22Rv1 (cell line): ENCODE results near the gene KCNJ14.

Source experiments
- H3K27ac ChIP-seq: fragments of 450-650 bp; 2 replicates; pipeline ENCODE4 v1.5.1; 2017
- ZFX ChIP-seq: fragments of 450-650 bp; IDR thresholded peaks from 2 replicates; pipeline ENCODE4 v1.6.1; 2017; ENCODE audit warnings: antibody characterized with exemption, borderline replicate concordance
- TF ChIP-seq, protein P1 (sequence below): fragments of 450-650 bp; IDR thresholded peaks from 2 replicates; pipeline ENCODE4 v1.5.1; 2017; ENCODE audit warnings: mild to moderate bottlenecking

The KCNJ14 gene

DNA sequence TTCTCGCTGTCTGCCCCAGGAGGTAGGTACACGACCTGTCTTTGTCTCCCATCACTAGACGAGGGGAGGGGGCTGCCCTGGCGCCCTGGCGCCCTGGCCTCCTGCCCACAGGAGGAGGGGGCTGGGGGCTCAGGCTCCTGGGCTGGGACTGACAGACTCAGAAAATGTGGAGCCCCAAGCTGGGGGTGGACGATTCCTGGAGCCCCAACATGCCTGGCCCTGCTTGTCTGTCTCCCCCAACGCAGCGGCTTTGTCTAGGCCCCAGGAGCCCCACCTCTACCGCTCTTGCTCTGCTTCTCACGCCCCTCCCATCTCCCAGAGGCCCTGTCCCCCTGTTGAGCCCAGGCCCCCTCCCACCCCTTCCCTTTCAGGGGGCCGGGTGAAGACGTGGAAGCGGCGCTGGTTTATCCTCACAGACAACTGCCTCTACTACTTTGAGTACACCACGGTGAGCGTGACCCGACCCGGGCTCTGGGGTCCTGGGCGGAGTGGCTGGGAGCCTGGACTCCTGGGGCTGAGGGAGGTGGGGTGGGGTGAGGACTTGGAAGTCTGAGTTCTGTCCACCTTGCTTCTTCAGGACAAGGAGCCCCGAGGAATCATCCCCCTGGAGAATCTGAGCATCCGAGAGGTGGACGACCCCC, 22.4 kb downstream of the KCNJ14 start:
- TF ChIP-seq, protein P1, sequence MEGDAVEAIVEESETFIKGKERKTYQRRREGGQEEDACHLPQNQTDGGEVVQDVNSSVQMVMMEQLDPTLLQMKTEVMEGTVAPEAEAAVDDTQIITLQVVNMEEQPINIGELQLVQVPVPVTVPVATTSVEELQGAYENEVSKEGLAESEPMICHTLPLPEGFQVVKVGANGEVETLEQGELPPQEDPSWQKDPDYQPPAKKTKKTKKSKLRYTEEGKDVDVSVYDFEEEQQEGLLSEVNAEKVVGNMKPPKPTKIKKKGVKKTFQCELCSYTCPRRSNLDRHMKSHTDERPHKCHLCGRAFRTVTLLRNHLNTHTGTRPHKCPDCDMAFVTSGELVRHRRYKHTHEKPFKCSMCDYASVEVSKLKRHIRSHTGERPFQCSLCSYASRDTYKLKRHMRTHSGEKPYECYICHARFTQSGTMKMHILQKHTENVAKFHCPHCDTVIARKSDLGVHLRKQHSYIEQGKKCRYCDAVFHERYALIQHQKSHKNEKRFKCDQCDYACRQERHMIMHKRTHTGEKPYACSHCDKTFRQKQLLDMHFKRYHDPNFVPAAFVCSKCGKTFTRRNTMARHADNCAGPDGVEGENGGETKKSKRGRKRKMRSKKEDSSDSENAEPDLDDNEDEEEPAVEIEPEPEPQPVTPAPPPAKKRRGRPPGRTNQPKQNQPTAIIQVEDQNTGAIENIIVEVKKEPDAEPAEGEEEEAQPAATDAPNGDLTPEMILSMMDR, result no peak
- TF ChIP-seq ZFX, result no peak
- H3K27ac ChIP-seq, result no peak overlapping the region

DNA sequence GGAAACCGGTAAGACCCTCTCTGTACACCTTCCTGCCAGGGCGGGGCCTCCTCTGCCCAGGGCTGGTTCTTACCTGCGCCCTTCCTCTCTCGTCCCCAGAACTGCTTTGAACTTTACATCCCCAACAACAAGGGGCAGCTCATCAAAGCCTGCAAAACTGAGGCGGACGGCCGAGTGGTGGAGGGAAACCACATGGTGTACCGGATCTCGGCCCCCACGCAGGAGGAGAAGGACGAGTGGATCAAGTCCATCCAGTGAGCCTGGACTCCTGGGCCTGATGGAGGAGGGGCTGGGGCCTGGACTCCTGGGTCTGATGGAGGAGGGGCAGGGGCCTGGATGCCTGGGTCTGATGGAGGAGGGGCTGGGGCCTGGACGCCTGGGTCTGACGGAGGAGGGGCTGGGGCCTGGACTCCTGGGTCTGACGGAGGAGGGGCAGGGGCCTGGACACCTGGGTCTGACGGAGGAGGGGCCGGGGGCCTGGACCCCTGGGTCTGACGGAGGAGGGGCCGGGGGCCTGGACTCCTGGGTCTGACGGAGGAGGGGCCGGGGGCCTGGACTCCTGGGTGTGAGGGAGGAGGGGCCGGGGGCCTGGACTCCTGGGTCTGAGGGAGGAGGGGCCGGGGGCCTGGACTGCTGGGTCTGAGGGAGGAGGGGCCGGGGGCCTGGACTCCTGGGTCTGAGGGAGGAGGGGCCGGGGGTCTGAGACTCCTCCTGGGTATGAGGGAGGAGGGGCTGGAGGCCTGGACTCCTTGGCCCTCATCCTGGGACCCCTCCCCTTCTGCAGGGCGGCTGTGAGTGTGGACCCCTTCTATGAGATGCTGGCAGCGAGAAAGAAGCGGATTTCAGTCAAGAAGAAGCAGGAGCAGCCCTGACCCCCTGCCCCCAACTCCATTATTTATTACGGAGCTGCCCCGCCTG, 23.2 kb downstream of the KCNJ14 start:
- H3K27ac ChIP-seq, result no peak overlapping the region
- TF ChIP-seq ZFX, result no peak
- TF ChIP-seq, protein P1, result no peak

DNA sequence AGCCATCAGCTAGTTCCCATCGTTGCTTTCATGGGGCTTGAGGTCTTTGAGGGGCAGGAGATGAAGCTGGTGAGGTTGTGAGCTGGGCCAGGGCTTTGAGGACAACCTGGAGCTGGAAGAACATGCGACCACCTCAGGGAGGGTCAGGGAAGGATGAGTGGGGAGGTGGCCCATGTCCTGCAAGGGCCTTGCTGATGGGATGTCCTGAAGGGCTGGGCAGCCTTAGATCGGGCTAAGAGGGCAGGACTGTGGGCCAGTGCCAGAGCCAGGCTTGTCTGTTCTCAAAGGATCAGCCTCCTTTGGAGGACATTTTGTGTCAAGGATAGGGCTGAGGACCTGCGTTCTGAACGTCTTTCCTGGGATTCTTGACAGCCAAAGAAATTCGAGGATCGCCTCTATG, 24.3 kb downstream of the KCNJ14 start:
- TF ChIP-seq, protein P1, result no peak
- TF ChIP-seq ZFX, result no peak
- H3K27ac ChIP-seq, result peak overlapping the region; percentile 23

DNA sequence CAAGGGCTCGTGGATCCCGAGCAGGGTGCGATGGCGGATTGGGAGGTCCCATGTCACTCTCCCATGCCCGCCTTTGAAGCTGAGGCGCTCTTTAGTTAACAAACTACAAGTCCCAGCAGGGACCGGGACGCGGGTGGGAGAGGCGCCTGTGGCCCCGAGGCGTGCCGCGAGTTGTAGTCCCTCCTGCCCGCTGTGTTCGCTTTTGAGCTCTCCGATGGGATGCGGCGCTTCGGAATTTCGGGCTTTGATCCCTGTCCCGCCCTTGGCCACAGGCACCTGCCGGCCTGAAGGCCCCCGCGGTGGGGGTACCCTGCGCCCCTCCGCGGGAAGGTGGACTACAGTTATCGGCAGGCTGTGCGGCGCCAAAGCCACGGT, 24.8 kb downstream of the KCNJ14 start:
- TF ChIP-seq ZFX, result no peak
- peak overlapping the region; percentile 23 for H3K27ac ChIP-seq

DNA sequence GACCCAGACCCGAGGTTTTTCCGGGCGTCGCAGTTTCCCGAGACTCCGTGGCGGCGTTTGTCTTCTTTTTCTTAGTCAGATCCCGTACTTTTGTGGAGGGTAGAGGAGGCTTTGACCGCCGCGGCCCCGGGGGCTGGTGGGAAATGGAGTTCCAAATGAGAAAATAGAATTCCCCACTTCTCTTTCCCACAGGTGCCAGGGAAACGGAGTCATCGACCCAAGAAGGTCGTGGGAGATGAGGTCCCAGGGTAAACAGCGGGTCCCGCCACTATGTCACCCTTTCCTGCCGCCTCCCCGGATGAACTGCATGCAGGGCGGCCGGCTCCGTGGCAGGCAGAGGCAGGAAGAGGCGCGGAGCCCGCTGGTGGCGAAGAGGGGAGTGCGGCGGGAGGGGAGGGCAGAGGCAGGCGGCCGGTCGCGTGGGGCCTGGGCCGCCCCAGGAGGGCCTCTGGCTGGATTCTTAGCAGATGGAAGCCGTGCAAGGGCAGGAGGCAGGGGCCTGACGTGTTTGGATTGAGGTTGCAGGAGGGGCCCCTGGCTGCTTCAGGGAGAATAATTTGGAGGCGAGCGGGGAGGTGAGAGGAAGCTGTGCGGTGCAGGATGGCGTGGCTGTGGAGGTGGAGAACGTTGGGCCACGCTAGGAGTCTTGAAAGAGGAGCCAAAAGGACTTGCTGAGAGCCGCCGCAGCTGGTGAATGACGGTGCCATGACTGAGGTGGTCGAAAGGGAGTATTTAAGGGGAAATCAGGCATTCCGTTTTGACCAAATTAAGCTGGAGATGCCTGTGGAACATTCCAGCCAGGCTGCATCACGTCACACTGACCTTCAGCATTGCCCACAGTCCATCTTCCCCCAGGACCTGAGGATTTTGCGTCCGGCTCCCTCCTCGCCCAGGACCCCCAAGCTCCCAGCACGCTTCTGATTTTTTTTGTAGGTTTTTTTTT, 25.5 kb downstream of the KCNJ14 start:
- TF ChIP-seq, protein P1, result no peak
- TF ChIP-seq ZFX, result no peak
- H3K27ac ChIP-seq, result peak overlapping the region; percentile 77

DNA sequence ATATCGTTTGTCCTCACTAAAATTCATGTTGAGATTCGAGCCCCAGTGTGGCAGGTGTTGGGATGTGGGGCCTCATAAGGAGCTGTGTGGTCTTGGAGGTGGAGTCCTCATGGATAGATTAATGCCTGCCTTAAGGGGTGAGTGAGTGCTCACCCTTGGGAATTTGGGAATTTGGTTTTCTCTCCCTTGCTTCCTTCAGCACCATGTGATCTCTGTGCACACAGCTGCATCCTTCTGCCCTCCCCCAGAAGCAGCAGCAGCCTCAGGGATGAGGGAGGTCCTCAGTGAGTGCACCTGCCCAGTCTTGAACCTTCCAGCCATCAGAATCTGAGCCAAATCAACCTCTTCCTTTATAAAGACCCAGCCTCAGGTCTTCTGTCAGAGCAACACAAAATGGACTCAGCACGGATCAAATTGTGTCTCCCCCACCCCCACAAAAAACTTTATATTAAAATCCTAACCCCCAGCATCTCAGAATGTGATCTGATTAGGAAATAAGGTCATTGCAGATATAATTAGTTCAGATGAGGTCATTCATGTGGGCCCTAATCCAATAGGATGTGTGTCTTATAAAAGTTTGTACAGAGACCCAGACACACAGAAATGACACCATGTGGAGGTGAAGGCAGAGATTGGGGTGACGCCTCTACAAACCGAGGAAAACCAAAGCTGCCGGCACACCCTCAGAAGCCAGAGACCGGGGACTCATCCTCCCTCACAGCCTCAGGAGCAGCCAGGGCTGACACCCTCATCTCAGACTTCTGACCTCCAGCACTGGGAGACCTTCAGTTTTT, 26.7 kb downstream of the KCNJ14 start:
- TF ChIP-seq ZFX, result no peak
- TF ChIP-seq, protein P1, result no peak
- H3K27ac ChIP-seq, result peak overlapping the region; percentile 77
